ENCODE measurements around the gene ZBTB8A. TPM values are rescaled to one million over a fixed set of nuclear protein-coding genes. Genes with fewer than 3 reads are reported as not detected.
A peak's percentile ranks its signal among the peaks of the same experiment; 100 is the strongest.

Gene ZBTB8A
- total and polyA plus RNA-seq, 4 experiments from 2014 or later: not detected

- Mint-ChIP-seq H3K4me1 (peaks cover 5 to 19% (median 8%) of the 10 kb centered on the region in 4 donors), H3K27me3 (peaks cover 37 to 43% of the 10 kb centered on the region in 2 donors), H3K9me3 (peaks cover 0 to 2% (median 0%) of the 10 kb centered on the region in 8 donors), H3K27ac (no peak overlapping the region), H3K4me3 (no peak overlapping the region), H3K36me3 (peaks cover 0 to 2% of the 10 kb centered on the region in 2 donors)
- peaks cover 4% of the 10 kb centered on the region for H3K4me1 ChIP-seq (ENCODE audit: insufficient read depth, low read length)
- ChIA-PET POLR2A (ENCODE audit: partially characterized antibody) (no interaction called here), CTCF (ENCODE audit: partially characterized antibody) (no interaction called here)
- H3K27me3 ChIP-seq (ENCODE audit: insufficient read depth, low read length): peaks cover 22% of the 10 kb centered on the region
- no peak for DNase-seq
- no peak overlapping the region for H3K27ac ChIP-seq (ENCODE audit: low read depth, low read length)
- intact Hi-C loops (cut with micrococcal nuclease): no loop called here
- no peak overlapping the region for H3K4me3 ChIP-seq (ENCODE audit: low read length in 2 of 2)
- H3K9me3 ChIP-seq (ENCODE audit: control insufficient read depth in 1 of 2, low read length in 2 of 2): no peaks in the 10 kb centered on the region
- no peaks in the 10 kb centered on the region for H3K36me3 ChIP-seq (ENCODE audit: insufficient read depth, low read length)
These were observed 2.5 kb upstream of the ZBTB8A start for GRCh38 chr1:32536764-32537163.

- CTCF ChIA-PET (ENCODE audit: partially characterized antibody): interaction anchor here (0.5 to 1.5 kb wide), 2 partner anchors 21 to 78 kb away, joined by 3 read pairs; no protein-coding TSS in a partner anchor
- no peak overlapping the region for H3K4me3 ChIP-seq (ENCODE audit: low read length in 2 of 2)
- POLR2A ChIA-PET (ENCODE audit: partially characterized antibody): no interaction called here
These were observed 651 bp downstream of the ZBTB8A start for GRCh38 chr1:32539584-32540571.

DNA sequence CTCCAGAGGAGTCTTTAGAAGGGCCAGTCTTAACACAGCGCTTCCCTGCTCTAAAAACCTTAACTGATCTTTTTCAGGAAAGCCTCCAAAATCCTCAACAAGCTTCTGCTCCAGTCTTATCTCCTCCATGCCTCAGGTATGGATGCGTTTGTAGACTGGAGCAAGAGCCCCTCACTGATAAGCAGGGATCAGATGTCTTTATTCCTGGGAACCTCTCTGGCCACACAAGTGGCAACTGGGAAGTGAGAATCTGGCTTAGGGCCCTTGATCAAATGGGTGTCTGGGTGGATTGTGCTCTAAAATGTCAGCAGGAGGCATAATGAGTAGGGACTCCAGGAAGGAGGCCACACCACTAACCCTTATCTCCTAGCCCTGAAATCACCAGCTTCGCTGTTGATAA is 1.4 kb downstream of the ZBTB8A start:
- Histone ChIP-seq H3K4me1 (ENCODE audit: insufficient read depth, low read length) (peaks cover 4% of the 10 kb centered on the region), H3K9me3 (ENCODE audit: control insufficient read depth in 1 of 2, low read length in 2 of 2) (no peaks in the 10 kb centered on the region), H3K27ac (ENCODE audit: low read depth, low read length) (no peak overlapping the region), H3K36me3 (ENCODE audit: insufficient read depth, low read length) (no peaks in the 10 kb centered on the region), H3K27me3 (ENCODE audit: insufficient read depth, low read length) (peaks cover 22% of the 10 kb centered on the region), H3K4me3 (ENCODE audit: low read length in 2 of 2) (no peak overlapping the region)
- Mint-ChIP-seq H3K36me3 (peaks cover 0 to 2% of the 10 kb centered on the region in 2 donors), H3K27me3 (peaks cover 45 to 48% of the 10 kb centered on the region in 2 donors), H3K4me3 (peak overlapping the region; percentile 68 to 91 (median 86)), H3K4me1 (peaks cover 5 to 19% (median 8%) of the 10 kb centered on the region in 4 donors), H3K9me3 (peaks cover 0 to 2% (median 0%) of the 10 kb centered on the region in 8 donors), H3K27ac (no peak overlapping the region)
- ChIA-PET CTCF (ENCODE audit: partially characterized antibody) (interaction anchor here (1.5 kb wide), 1 partner anchor 21 kb away, joined by 3 read pairs; no protein-coding TSS in a partner anchor), POLR2A (ENCODE audit: partially characterized antibody) (no interaction called here)
- DNase-seq: no peak
- intact Hi-C loops (cut with micrococcal nuclease): no loop called here

More at GRCh38 chr1:32539584-32540571, 651 bp downstream of the ZBTB8A start:
- Histone ChIP-seq H3K36me3 (ENCODE audit: insufficient read depth, low read length) (no peaks in the 10 kb centered on the region), H3K4me1 (ENCODE audit: insufficient read depth, low read length) (peaks cover 4% of the 10 kb centered on the region), H3K9me3 (ENCODE audit: control insufficient read depth in 1 of 2, low read length in 2 of 2) (no peaks in the 10 kb centered on the region), H3K27ac (ENCODE audit: low read depth, low read length) (no peak overlapping the region), H3K27me3 (ENCODE audit: insufficient read depth, low read length) (peaks cover 22% of the 10 kb centered on the region)
- Mint-ChIP-seq H3K4me3 (peak overlapping the region; percentile 68 to 91 (median 86)), H3K36me3 (peaks cover 0 to 2% of the 10 kb centered on the region in 2 donors), H3K27me3 (peaks cover 46 to 47% of the 10 kb centered on the region in 2 donors), H3K4me1 (peaks cover 5 to 19% (median 8%) of the 10 kb centered on the region in 4 donors), H3K27ac (peak overlapping the region in 2 of 7 donors; percentile 38 to 68), H3K9me3 (peaks cover 0 to 2% (median 0%) of the 10 kb centered on the region in 8 donors)
- intact Hi-C loops (cut with micrococcal nuclease): no loop called here
- DNase-seq: no peak

DNA sequence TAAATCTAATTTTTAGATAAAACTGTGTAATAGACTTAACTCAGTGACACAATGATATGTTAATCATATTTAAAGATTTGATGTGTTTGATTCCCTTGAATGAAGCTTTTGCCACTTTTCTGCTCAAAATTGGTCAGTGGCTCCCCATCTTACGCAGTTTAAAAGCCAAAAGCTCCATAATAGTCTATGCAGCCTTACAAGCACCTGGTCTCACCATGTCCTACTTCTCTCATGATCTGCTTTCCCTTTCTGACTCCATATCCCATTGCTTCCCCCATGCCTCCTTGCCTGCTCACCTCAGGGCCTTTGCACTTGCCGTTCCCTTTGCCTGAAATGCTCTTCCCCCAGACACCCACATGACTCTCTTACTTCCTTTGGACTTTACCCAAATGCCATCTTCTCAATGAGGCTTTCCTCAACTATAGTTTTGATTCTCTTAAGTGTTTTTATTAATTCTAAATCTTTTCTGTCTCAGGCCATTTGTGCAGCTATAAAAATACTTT is 1.9 kb downstream of the ZBTB8A start:
- H3K4me3 Mint-ChIP-seq: peak overlapping the region in 5 of 8 donors; percentile 22 to 81 (median 55)
- Histone ChIP-seq H3K36me3 (ENCODE audit: insufficient read depth, low read length) (no peaks in the 10 kb centered on the region), H3K4me1 (ENCODE audit: insufficient read depth, low read length) (peaks cover 4% of the 10 kb centered on the region), H3K4me3 (ENCODE audit: low read length in 2 of 2) (no peak overlapping the region), H3K9me3 (ENCODE audit: control insufficient read depth in 1 of 2, low read length in 2 of 2) (no peaks in the 10 kb centered on the region), H3K27me3 (ENCODE audit: insufficient read depth, low read length) (peaks cover 22% of the 10 kb centered on the region), H3K27ac (ENCODE audit: low read depth, low read length) (no peak overlapping the region)
- ChIA-PET POLR2A (ENCODE audit: partially characterized antibody) (no interaction called here), CTCF (ENCODE audit: partially characterized antibody) (interaction anchor here (1.5 kb wide), 1 partner anchor 22 kb away, joined by 3 read pairs; no protein-coding TSS in a partner anchor)
- peaks cover 45 to 52% of the 10 kb centered on the region in 2 donors for H3K27me3 Mint-ChIP-seq
- peaks cover 5 to 19% (median 8%) of the 10 kb centered on the region in 4 donors for H3K4me1 Mint-ChIP-seq
- DNase-seq: no peak
- H3K36me3 Mint-ChIP-seq: peaks cover 0 to 2% of the 10 kb centered on the region in 2 donors
- intact Hi-C loops (cut with micrococcal nuclease): no loop called here
- H3K27ac Mint-ChIP-seq: peak overlapping the region in 1 of 7 donors; percentile 24
- H3K9me3 Mint-ChIP-seq: peaks cover 0 to 2% (median 0%) of the 10 kb centered on the region in 8 donors

DNA sequence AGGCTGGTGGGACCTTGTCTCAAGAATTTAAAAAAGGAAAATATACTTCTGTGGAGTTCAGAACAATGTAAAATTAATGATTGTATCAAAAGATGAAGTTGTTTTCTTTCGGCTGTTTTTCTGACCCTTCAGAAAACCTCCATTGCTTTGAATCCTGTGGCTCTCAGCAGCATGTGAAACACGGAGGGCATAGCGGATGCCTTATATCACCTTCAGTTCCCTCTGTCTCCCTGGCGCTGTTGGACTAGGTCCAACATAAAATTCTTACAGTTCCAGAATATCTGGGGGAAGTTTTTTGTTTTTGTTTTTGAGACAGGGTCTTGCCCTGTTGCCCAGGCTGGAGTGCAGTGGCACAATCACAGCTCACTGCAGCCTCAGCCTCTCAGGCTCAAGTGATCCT is 7.4 kb downstream of the ZBTB8A start:
- no peaks in the 10 kb centered on the region for H3K27me3 ChIP-seq (ENCODE audit: insufficient read depth, low read length)
- Mint-ChIP-seq H3K27me3 (peaks cover 9 to 21% of the 10 kb centered on the region in 2 donors), H3K4me1 (no peaks in the 10 kb centered on the region), H3K36me3 (no peaks in the 10 kb centered on the region), H3K9me3 (no peaks in the 10 kb centered on the region), H3K4me3 (no peak overlapping the region), H3K27ac (no peak overlapping the region)
- intact Hi-C loops (cut with micrococcal nuclease): no loop called here
- no peaks in the 10 kb centered on the region for H3K36me3 ChIP-seq (ENCODE audit: insufficient read depth, low read length)
- H3K27ac ChIP-seq (ENCODE audit: low read depth, low read length): no peak overlapping the region
- H3K4me3 ChIP-seq (ENCODE audit: low read length in 2 of 2): no peak overlapping the region
- H3K4me1 ChIP-seq (ENCODE audit: insufficient read depth, low read length): no peaks in the 10 kb centered on the region
- no peaks in the 10 kb centered on the region for H3K9me3 ChIP-seq (ENCODE audit: control insufficient read depth in 1 of 2, low read length in 2 of 2)
- CTCF ChIA-PET (ENCODE audit: partially characterized antibody): no interaction called here
- no peak for DNase-seq
- POLR2A ChIA-PET (ENCODE audit: partially characterized antibody): no interaction called here

DNA sequence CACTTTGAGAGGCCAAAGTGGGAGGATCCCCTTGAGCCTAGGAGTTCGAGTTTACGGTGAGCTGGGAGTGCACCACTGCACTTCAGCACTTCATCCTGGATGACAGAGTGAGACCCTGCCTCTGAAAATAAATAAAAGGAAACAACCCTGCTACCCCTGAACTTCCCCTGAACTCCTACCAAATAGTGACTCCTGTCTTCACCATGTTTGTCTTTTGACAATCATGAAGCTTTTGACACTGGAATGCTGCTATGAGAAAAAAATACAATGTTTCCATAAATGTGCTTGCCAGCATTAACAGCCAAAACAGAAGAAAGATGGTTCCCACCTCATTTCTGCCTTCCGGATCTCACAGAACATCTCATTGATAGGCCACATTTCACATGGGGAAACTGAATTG is 10.4 kb downstream of the ZBTB8A start:
- no peak overlapping the region for H3K27ac ChIP-seq (ENCODE audit: low read depth, low read length)
- Mint-ChIP-seq H3K27me3 (peaks cover 4 to 9% of the 10 kb centered on the region in 2 donors), H3K4me1 (no peaks in the 10 kb centered on the region), H3K36me3 (no peaks in the 10 kb centered on the region), H3K9me3 (no peaks in the 10 kb centered on the region), H3K27ac (no peak overlapping the region), H3K4me3 (no peak overlapping the region)
- H3K9me3 ChIP-seq (ENCODE audit: control insufficient read depth in 1 of 2, low read length in 2 of 2): no peaks in the 10 kb centered on the region
- DNase-seq: no peak
- CTCF ChIA-PET (ENCODE audit: partially characterized antibody): no interaction called here
- POLR2A ChIA-PET (ENCODE audit: partially characterized antibody): no interaction called here
- H3K27me3 ChIP-seq (ENCODE audit: insufficient read depth, low read length): no peaks in the 10 kb centered on the region
- intact Hi-C loops (cut with micrococcal nuclease): no loop called here
- H3K4me1 ChIP-seq (ENCODE audit: insufficient read depth, low read length): no peaks in the 10 kb centered on the region
- no peaks in the 10 kb centered on the region for H3K36me3 ChIP-seq (ENCODE audit: insufficient read depth, low read length)
- no peak overlapping the region for H3K4me3 ChIP-seq (ENCODE audit: low read length in 2 of 2)

DNA sequence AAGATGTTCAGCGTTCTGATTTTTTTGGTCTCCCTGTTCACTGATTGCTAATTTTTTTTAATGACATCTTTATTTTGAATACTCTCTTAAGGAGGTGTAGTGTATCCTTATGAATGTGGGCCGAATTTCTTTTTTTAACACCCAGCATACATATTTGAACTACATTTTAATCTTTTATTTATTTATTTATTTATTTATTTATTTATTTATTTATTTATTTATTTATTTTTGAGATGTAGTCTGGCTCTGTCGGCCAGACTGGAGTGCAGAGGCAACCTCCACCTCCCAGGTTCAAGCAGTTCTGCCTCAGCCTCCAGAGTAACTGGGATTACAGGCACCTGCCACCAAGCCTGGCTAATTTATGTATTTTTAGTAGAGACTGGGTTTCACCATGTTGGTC is 15.1 kb downstream of the ZBTB8A start:
- Mint-ChIP-seq H3K9me3 (no peaks in the 10 kb centered on the region), H3K27me3 (peaks cover 4% of the 10 kb centered on the region in 2 donors), H3K4me3 (no peak overlapping the region), H3K4me1 (no peaks in the 10 kb centered on the region), H3K36me3 (no peaks in the 10 kb centered on the region), H3K27ac (no peak overlapping the region)
- no peak overlapping the region for H3K4me3 ChIP-seq (ENCODE audit: low read length in 2 of 2)
- H3K4me1 ChIP-seq (ENCODE audit: insufficient read depth, low read length): no peaks in the 10 kb centered on the region
- H3K27ac ChIP-seq (ENCODE audit: low read depth, low read length): no peak overlapping the region
- ChIA-PET POLR2A (ENCODE audit: partially characterized antibody) (no interaction called here), CTCF (ENCODE audit: partially characterized antibody) (no interaction called here)
- no peaks in the 10 kb centered on the region for H3K36me3 ChIP-seq (ENCODE audit: insufficient read depth, low read length)
- no peaks in the 10 kb centered on the region for H3K27me3 ChIP-seq (ENCODE audit: insufficient read depth, low read length)
- DNase-seq: no peak
- intact Hi-C loops (cut with micrococcal nuclease): no loop called here
- no peaks in the 10 kb centered on the region for H3K9me3 ChIP-seq (ENCODE audit: control insufficient read depth in 1 of 2, low read length in 2 of 2)

Data from CD4-positive, alpha-beta memory T cell (primary cell).